ACC112 (cell line): ENCODE measurements around the gene SGMS1.

Experiments
- H2AFZ ChIP-seq: fragments of 200-600 bp; sonication (generic); one replicate; pipeline ENCODE4 v1.6.0; 2017; ENCODE audit warnings: antibody characterized with exemption, low read length; ENCODE audit not compliant: unreplicated experiment
- H3K27ac ChIP-seq: fragments of 200-600 bp; sonication (generic); 2 replicates; pipeline ENCODE4 v1.5.1; 2014; ENCODE audit warnings: low read depth, mild to moderate bottlenecking, antibody characterized with exemption, low read length, moderate library complexity
- H3K27me3 ChIP-seq: fragments of 200-600 bp; sonication (generic); 2 replicates; pipeline ENCODE4 v1.6.1; 2014; ENCODE audit warnings: mild to moderate bottlenecking, antibody characterized with exemption, low read length, moderate library complexity, mixed read lengths; ENCODE audit not compliant: insufficient read depth
- H3K36me3 ChIP-seq: fragments of 200-600 bp; sonication (generic); 2 replicates; pipeline ENCODE4 v1.6.1; 2016; ENCODE audit warnings: mild to moderate bottlenecking, antibody characterized with exemption, low read length, moderate library complexity, mixed read lengths; ENCODE audit not compliant: insufficient read depth
- H3K4me1 ChIP-seq: fragments of 200-600 bp; sonication (generic); one replicate; pipeline ENCODE4 v1.6.1; 2016; ENCODE audit warnings: low read length, mixed read lengths; ENCODE audit not compliant: insufficient read depth, unreplicated experiment, control insufficient read depth
- H3K4me3 ChIP-seq: fragments of 200-600 bp; sonication (generic); 2 replicates; pipeline ENCODE4 v1.5.1; 2014; ENCODE audit warnings: mild to moderate bottlenecking, low read depth, low read length
- H3K79me2 ChIP-seq: fragments of 200-600 bp; sonication (generic); one replicate; pipeline ENCODE4 v1.6.0; 2016; ENCODE audit warnings: low read length; ENCODE audit not compliant: control insufficient read depth, unreplicated experiment, insufficient read depth

The SGMS1 gene

GRCh38 chr10:50351483-50352146 is 272.1 kb downstream of the SGMS1 start:
- Histone ChIP-seq H3K79me2 (peaks cover 14% of the 10 kb centered on the region), H3K36me3 (peaks cover 3% of the 10 kb centered on the region; the same call in 1 of the 2 replicates), H3K4me3 (no peak overlapping the region), H2AFZ (no peak overlapping the region), H3K27me3 (no peaks in the 10 kb centered on the region), H3K4me1 (peaks cover 5% of the 10 kb centered on the region), H3K27ac (no peak overlapping the region)

GRCh38 chr10:50350366-50350765 is 273.4 kb downstream of the SGMS1 start:
- Histone ChIP-seq H2AFZ (no peak overlapping the region), H3K4me3 (no peak overlapping the region), H3K27ac (no peak overlapping the region), H3K27me3 (no peaks in the 10 kb centered on the region), H3K79me2 (peaks cover 16% of the 10 kb centered on the region), H3K4me1 (peaks cover 5% of the 10 kb centered on the region), H3K36me3 (peaks cover 3% of the 10 kb centered on the region; the same call in 1 of the 2 replicates)

GRCh38 chr10:50349554-50349953 is 274.2 kb downstream of the SGMS1 start:
- no peaks in the 10 kb centered on the region for H3K27me3 ChIP-seq
- peaks cover 16% of the 10 kb centered on the region for H3K79me2 ChIP-seq
- no peak overlapping the region for H2AFZ ChIP-seq
- H3K4me1 ChIP-seq = peaks cover 5% of the 10 kb centered on the region
- no peak overlapping the region for H3K4me3 ChIP-seq
- H3K27ac ChIP-seq = no peak overlapping the region
- H3K36me3 ChIP-seq = peaks cover 3% of the 10 kb centered on the region; the same call in 1 of the 2 replicates

- no peak overlapping the region for H2AFZ ChIP-seq
- peaks cover 16% of the 10 kb centered on the region for H3K79me2 ChIP-seq
- H3K27ac ChIP-seq = no peak overlapping the region
- H3K4me3 ChIP-seq = no peak overlapping the region
- no peaks in the 10 kb centered on the region for H3K27me3 ChIP-seq
- H3K36me3 ChIP-seq = peaks cover 3% of the 10 kb centered on the region; the same call in 1 of the 2 replicates
- peaks cover 5% of the 10 kb centered on the region for H3K4me1 ChIP-seq
These were observed 276.4 kb downstream of the SGMS1 start for GRCh38 chr10:50347394-50347802.

- no peak overlapping the region for H2AFZ ChIP-seq
- peaks cover 3% of the 10 kb centered on the region; the same call in 1 of the 2 replicates for H3K36me3 ChIP-seq
- peaks cover 16% of the 10 kb centered on the region for H3K79me2 ChIP-seq
These were observed 276.8 kb downstream of the SGMS1 start for GRCh38 chr10:50346942-50347341.

GRCh38 chr10:50345545-50345944 is 278.2 kb downstream of the SGMS1 start:
- H3K27me3 ChIP-seq = no peaks in the 10 kb centered on the region
- peaks cover 5% of the 10 kb centered on the region for H3K4me1 ChIP-seq
- no peak overlapping the region for H3K4me3 ChIP-seq
- H3K36me3 ChIP-seq = peaks cover 3% of the 10 kb centered on the region; the same call in 1 of the 2 replicates
- H2AFZ ChIP-seq = no peak overlapping the region
- H3K79me2 ChIP-seq = peaks cover 14% of the 10 kb centered on the region
- no peak overlapping the region for H3K27ac ChIP-seq

More at GRCh38 chr10:50346942-50347341, 276.8 kb downstream of the SGMS1 start:
- H3K4me1 ChIP-seq = peaks cover 5% of the 10 kb centered on the region
- no peak overlapping the region for H3K4me3 ChIP-seq
- H3K27me3 ChIP-seq = no peaks in the 10 kb centered on the region
- H3K27ac ChIP-seq = no peak overlapping the region

- Histone ChIP-seq H3K4me1 (peaks cover 5% of the 10 kb centered on the region), H2AFZ (no peak overlapping the region), H3K27me3 (no peaks in the 10 kb centered on the region), H3K36me3 (peaks cover 10% of the 10 kb centered on the region; the same call in 1 of the 2 replicates), H3K79me2 (peaks cover 9% of the 10 kb centered on the region), H3K27ac (no peak overlapping the region), H3K4me3 (no peak overlapping the region)
These were observed 279.9 kb downstream of the SGMS1 start for GRCh38 chr10:50343702-50344331.

GRCh38 chr10:50341987-50342386 is 281.8 kb downstream of the SGMS1 start:
- peaks cover 5% of the 10 kb centered on the region for H3K79me2 ChIP-seq
- peaks cover 8% of the 10 kb centered on the region; the same call in 1 of the 2 replicates for H3K36me3 ChIP-seq
- no peaks in the 10 kb centered on the region for H3K27me3 ChIP-seq

GRCh38 chr10:50336140-50336539 is 287.6 kb downstream of the SGMS1 start:
- no peak overlapping the region for H3K27ac ChIP-seq
- no peaks in the 10 kb centered on the region for H3K4me1 ChIP-seq
- H3K4me3 ChIP-seq = peak overlapping the region; percentile 26
- no peaks in the 10 kb centered on the region for H3K27me3 ChIP-seq
- no peaks in the 10 kb centered on the region for H3K79me2 ChIP-seq
- peaks cover 16% of the 10 kb centered on the region; the same call in 1 of the 2 replicates for H3K36me3 ChIP-seq
- H2AFZ ChIP-seq = no peak overlapping the region

More at GRCh38 chr10:50341987-50342386, 281.8 kb downstream of the SGMS1 start:
- Histone ChIP-seq H3K27ac (no peak overlapping the region), H2AFZ (no peak overlapping the region), H3K4me1 (peaks cover under 1% of the 10 kb centered on the region), H3K4me3 (no peak overlapping the region)

- H3K36me3 ChIP-seq = peaks cover 16% of the 10 kb centered on the region; the same call in 1 of the 2 replicates
- H3K79me2 ChIP-seq = no peaks in the 10 kb centered on the region
- no peak overlapping the region for H2AFZ ChIP-seq
- no peaks in the 10 kb centered on the region for H3K4me1 ChIP-seq
- H3K4me3 ChIP-seq = no peak overlapping the region
- H3K27me3 ChIP-seq = no peaks in the 10 kb centered on the region
- no peak overlapping the region for H3K27ac ChIP-seq
These were observed 288.4 kb downstream of the SGMS1 start for GRCh38 chr10:50335397-50335796.
